ENCODE results near the gene NUDT8. TPM values are rescaled to one million over a fixed set of nuclear protein-coding genes. Genes with fewer than 3 reads are reported as not detected.

The NUDT8 gene
- total and polyA plus RNA-seq, 10 of the 15 experiments (the other 5 are each of a cell fraction or from before 2014, with no cell fraction given), result 0.32 to 18.2 (median 9.8) TPM

DNA sequence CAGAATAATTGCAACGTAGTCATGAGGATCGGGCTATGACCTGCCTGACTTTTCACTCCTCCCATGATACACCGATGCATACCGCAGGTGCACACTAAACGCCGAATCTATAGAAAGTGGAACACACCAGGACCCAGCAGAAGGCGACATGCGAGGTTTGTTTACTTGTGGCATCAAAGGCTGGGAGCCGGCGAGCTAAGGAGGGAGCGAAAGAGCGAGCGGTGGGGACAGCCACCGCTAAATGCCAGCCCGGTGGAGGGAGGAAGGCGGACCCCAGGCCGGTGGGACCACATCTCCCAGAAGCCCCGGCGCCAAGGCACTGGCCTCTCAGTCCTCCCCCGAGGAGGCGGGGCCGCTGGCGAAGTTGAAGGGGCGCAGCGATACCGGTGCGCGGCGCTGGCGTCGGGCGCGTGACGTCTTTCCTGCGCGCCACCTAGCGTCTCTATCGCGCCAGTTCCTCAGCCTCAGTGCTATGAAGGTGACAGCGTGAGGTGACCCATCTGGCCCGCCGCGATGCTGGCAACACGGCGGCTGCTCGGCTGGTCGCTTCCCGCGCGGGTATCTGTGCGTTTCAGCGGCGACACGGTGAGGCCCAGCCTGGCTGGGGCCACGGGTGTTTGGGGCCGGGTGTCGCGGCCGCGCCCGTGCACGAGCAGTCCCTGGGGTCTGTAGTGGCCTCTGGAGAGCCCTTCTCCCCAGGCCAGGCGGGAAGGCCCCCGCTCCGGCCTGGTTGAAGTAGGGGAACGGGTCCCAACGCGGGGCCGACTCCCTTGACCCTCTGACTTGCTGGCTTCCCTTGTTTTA is 23.0 kb downstream of the NUDT8 start, which contains the start of gene NDUFV1 (continued):
- peak; percentile 85 for TF ChIP-seq MXI1 (IDR thresholded peaks at IDR 0.05; ENCODE audit: low read depth, low read length)
- TF ChIP-seq CHD2 (IDR thresholded peaks at IDR 0.05; ENCODE audit: borderline replicate concordance, low read depth, low read length), result peak; percentile 40; the same call in 1 of the 2 replicates
- TF ChIP-seq CREB1 (IDR thresholded peaks at IDR 0.05; ENCODE audit: low read depth), result peak; percentile 99
- peak; percentile 54; the same call in 1 of the 2 replicates for TF ChIP-seq ATF7 (IDR thresholded peaks at IDR 0.05; ENCODE audit: low read depth)
- 0 out of 2 replicates have a peak, but pooled peaks have one; percentile 11 for TF ChIP-seq FOXK2 (IDR thresholded peaks at IDR 0.05)
- TF ChIP-seq RFX5 (IDR thresholded peaks at IDR 0.05; ENCODE audit: low read depth, low read length), result no peak
- peak; percentile 42; the same call in 1 of the 2 replicates for TF ChIP-seq SMC3 (IDR thresholded peaks at IDR 0.05; ENCODE audit: borderline replicate concordance, low read length)
- TF ChIP-seq, protein P1, sequence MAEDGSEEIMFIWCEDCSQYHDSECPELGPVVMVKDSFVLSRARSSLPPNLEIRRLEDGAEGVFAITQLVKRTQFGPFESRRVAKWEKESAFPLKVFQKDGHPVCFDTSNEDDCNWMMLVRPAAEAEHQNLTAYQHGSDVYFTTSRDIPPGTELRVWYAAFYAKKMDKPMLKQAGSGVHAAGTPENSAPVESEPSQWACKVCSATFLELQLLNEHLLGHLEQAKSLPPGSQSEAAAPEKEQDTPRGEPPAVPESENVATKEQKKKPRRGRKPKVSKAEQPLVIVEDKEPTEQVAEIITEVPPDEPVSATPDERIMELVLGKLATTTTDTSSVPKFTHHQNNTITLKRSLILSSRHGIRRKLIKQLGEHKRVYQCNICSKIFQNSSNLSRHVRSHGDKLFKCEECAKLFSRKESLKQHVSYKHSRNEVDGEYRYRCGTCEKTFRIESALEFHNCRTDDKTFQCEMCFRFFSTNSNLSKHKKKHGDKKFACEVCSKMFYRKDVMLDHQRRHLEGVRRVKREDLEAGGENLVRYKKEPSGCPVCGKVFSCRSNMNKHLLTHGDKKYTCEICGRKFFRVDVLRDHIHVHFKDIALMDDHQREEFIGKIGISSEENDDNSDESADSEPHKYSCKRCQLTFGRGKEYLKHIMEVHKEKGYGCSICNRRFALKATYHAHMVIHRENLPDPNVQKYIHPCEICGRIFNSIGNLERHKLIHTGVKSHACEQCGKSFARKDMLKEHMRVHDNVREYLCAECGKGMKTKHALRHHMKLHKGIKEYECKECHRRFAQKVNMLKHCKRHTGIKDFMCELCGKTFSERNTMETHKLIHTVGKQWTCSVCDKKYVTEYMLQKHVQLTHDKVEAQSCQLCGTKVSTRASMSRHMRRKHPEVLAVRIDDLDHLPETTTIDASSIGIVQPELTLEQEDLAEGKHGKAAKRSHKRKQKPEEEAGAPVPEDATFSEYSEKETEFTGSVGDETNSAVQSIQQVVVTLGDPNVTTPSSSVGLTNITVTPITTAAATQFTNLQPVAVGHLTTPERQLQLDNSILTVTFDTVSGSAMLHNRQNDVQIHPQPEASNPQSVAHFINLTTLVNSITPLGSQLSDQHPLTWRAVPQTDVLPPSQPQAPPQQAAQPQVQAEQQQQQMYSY (CRISPR knock-in tag; IDR thresholded peaks at IDR 0.05), result no peak
- TF ChIP-seq SMAD5 (IDR thresholded peaks at IDR 0.05; ENCODE audit: low read depth), result peak; percentile 82
- TF ChIP-seq YY1 (IDR thresholded peaks at IDR 0.05; ENCODE audit: low read depth, low read length), result peak; percentile 68; the same call in 1 of the 2 replicates
- TF ChIP-seq, protein P2, sequence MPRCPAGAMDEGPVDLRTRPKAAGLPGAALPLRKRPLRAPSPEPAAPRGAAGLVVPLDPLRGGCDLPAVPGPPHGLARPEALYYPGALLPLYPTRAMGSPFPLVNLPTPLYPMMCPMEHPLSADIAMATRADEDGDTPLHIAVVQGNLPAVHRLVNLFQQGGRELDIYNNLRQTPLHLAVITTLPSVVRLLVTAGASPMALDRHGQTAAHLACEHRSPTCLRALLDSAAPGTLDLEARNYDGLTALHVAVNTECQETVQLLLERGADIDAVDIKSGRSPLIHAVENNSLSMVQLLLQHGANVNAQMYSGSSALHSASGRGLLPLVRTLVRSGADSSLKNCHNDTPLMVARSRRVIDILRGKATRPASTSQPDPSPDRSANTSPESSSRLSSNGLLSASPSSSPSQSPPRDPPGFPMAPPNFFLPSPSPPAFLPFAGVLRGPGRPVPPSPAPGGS (IDR thresholded peaks at IDR 0.05; ENCODE audit: borderline replicate concordance, insufficient read depth, low read depth, low read length, poor library complexity, severe bottlenecking), result no peak
- 0 out of 2 replicates have a peak, but pooled peaks have one; percentile 12 for TF ChIP-seq DPF2 (IDR thresholded peaks at IDR 0.05)
- TF ChIP-seq JUND (IDR thresholded peaks at IDR 0.05; ENCODE audit: low read depth, low read length), result no peak
- TF ChIP-seq TCF3 (IDR thresholded peaks at IDR 0.05; ENCODE audit: borderline replicate concordance, insufficient read depth, low read depth, low read length), result peak; percentile 92
- no peak; the same call in 1 of the 2 replicates for TF ChIP-seq CBFB (IDR thresholded peaks at IDR 0.05; ENCODE audit: low read depth)
- peak; percentile 19 to 63; a peak in 2 of 3 replicates for TF ChIP-seq EGR1 (IDR thresholded peaks at IDR 0.05; ENCODE audit: borderline replicate concordance in 1 of 2, low read depth in 2 of 2, low read length in 2 of 2)
- TF ChIP-seq, protein P3, sequence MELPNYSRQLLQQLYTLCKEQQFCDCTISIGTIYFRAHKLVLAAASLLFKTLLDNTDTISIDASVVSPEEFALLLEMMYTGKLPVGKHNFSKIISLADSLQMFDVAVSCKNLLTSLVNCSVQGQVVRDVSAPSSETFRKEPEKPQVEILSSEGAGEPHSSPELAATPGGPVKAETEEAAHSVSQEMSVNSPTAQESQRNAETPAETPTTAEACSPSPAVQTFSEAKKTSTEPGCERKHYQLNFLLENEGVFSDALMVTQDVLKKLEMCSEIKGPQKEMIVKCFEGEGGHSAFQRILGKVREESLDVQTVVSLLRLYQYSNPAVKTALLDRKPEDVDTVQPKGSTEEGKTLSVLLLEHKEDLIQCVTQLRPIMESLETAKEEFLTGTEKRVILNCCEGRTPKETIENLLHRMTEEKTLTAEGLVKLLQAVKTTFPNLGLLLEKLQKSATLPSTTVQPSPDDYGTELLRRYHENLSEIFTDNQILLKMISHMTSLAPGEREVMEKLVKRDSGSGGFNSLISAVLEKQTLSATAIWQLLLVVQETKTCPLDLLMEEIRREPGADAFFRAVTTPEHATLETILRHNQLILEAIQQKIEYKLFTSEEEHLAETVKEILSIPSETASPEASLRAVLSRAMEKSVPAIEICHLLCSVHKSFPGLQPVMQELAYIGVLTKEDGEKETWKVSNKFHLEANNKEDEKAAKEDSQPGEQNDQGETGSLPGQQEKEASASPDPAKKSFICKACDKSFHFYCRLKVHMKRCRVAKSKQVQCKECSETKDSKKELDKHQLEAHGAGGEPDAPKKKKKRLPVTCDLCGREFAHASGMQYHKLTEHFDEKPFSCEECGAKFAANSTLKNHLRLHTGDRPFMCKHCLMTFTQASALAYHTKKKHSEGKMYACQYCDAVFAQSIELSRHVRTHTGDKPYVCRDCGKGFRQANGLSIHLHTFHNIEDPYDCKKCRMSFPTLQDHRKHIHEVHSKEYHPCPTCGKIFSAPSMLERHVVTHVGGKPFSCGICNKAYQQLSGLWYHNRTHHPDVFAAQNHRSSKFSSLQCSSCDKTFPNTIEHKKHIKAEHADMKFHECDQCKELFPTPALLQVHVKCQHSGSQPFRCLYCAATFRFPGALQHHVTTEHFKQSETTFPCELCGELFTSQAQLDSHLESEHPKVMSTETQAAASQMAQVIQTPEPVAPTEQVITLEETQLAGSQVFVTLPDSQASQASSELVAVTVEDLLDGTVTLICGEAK (IDR thresholded peaks at IDR 0.05; ENCODE audit: borderline replicate concordance), result peak; percentile 75; the same call in 1 of the 2 replicates
- TF ChIP-seq, protein P4, sequence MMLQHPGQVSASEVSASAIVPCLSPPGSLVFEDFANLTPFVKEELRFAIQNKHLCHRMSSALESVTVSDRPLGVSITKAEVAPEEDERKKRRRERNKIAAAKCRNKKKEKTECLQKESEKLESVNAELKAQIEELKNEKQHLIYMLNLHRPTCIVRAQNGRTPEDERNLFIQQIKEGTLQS (IDR thresholded peaks at IDR 0.05; ENCODE audit: borderline replicate concordance, extremely low read depth, low read depth, low read length), result peak; percentile 86
- peak; percentile 67 for TF ChIP-seq NR2F1 (conservative IDR thresholded peaks at IDR 0.05)
- peak; percentile 88 for TF ChIP-seq IKZF1 (conservative IDR thresholded peaks at IDR 0.05)
